SH-SY5Y (cell line): ENCODE results near the gene MRPL38.

Experiments used
- GATA2 ChIP-seq: IDR thresholded peaks from 2 replicates; pipeline ENCODE4 v1.6.1; 2011; ENCODE audit warnings: mild to moderate bottlenecking, low read depth, low read length
- GATA3 ChIP-seq: IDR thresholded peaks from 2 replicates; pipeline ENCODE4 v1.6.1; 2011; ENCODE audit warnings: low read depth, mild to moderate bottlenecking, low read length, moderate library complexity

DNA sequence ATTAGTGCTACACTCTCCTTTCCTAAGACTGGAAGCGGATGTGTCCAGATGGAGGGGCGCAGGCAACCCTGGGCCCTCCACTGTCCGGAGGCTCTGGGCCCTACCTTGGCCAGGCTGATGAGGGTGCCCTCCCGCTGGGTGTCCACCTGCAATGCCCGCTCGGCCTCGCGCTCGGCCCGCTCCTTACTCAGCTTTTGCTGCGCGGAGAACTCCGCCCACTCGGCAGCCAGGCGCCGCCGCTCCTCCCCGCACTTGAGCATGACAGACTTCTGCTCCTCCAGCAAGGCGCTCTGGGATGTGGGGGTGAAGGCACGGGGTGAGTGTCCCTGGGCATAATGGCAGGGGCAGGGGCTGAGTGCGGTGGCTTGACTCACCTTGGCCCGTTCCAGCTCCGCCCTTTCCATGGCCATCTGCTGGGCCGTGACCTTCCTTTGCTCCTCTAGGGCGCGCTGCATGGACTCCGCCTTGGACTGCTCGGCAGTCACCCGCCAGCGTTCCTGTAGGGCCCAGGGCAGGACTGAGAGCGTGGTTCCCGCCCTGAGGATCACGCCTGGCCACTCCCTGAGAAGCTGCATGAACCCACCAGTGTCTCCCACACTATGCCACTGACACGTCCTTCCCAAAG lies 10.1 kb upstream of the MRPL38 start:
- TF ChIP-seq GATA3: no peak
- no peak for TF ChIP-seq GATA2
